K562 (cell line): ENCODE measurements around the gene GPR25. TPM values are rescaled to one million over a fixed set of nuclear protein-coding genes. Genes with fewer than 3 reads are reported as not detected.

Experiments used
- ATAC-seq: fragments of 200-7000 bp; cut with Tn5 transposase; 3 replicates; pipeline ENCODE4 v1.9.1; 2020; ENCODE audit warnings: moderate library complexity
- BruUV-seq: library from RNA; stranded (reverse); fragments of 400-500 nt; replicated peaks from 2 replicates; lab custom pipeline; 2021; lab: Mats Ljungman, UMichigan
- CTCF ChIA-PET: fragments of 300-600 bp; formaldehyde crosslinking; extraction: SDS; loops from one replicate; lab custom pipeline; 2021; ENCODE audit warnings: low intra/inter-chr PET ratio; lab: Yijun Ruan, JAX
- POLR2A ChIA-PET: fragments of 300-600, 350-650 bp; sonication (Branson Sonifier 250); formaldehyde crosslinking; extraction: SDS; loops from one replicate; lab custom pipeline; 2021; ENCODE audit warnings: antibody characterized with exemption, inconsistent platforms; lab: Yijun Ruan, JAX
- DNase-seq, 4 experiments: peaks; one replicate each; pipeline versions ENCODE4 v3.0.0 to v3.0.0-alpha.2; 2011 to 2018; ENCODE audit warnings: low spot score in 3 of 4, mixed read lengths in 3 of 4; ENCODE audit errors: extremely low read depth in 1 of 4
- FAIRE-seq: peaks from 2 replicates; lab custom pipeline; 2011; peaks lifted over from hg19 to GRCh38; lab: Jason Lieb, UNC
- H2AFZ ChIP-seq: 2 replicates; pipeline ENCODE4 v1.6.0; 2011; ENCODE audit warnings: low read depth, low read length, control low read depth, inconsistent platforms
- H3K27ac ChIP-seq: fragments of 200-600 bp; 3 replicates; pipeline ENCODE4 v1.8.0; 2011; ENCODE audit warnings: low read depth, mild to moderate bottlenecking, control low read depth, inconsistent platforms, low read length, moderate library complexity, mixed read lengths; ENCODE audit errors: extremely low read depth
- H3K27me3 ChIP-seq, 2 experiments: fragments of 300-600 bp in 1 of 2; 2 replicates in 1 of 2; 3 replicates in 1 of 2; pipeline versions ENCODE4 v1.6.0 to v1.8.0; 2011; ENCODE audit warnings: inconsistent platforms in 2 of 2, low read length in 2 of 2, mild to moderate bottlenecking in 1 of 2, mixed read lengths in 1 of 2, moderate library complexity in 1 of 2; ENCODE audit not compliant: control insufficient read depth in 2 of 2, insufficient read depth in 2 of 2
- H3K36me3 ChIP-seq: fragments of 300-600 bp; 3 replicates; pipeline ENCODE4 v1.8.0; 2011; ENCODE audit warnings: mild to moderate bottlenecking, low read length, inconsistent platforms; ENCODE audit not compliant: control insufficient read depth, insufficient read depth
- H3K4me1 ChIP-seq, 2 experiments: fragments of 200-600 bp in 1 of 2; replicated peaks in 1 of 2; 2 replicates in 1 of 2; 3 replicates in 1 of 2; pipeline versions ENCODE4 v1.5.1 to v1.8.0; 2011; ENCODE audit warnings: inconsistent platforms in 2 of 2, low read length in 2 of 2, mild to moderate bottlenecking in 1 of 2, mixed read lengths in 1 of 2, moderate library complexity in 1 of 2; ENCODE audit not compliant: control insufficient read depth in 2 of 2, insufficient read depth in 2 of 2
- H3K4me2 ChIP-seq: 2 replicates; pipeline ENCODE4 v1.6.1; 2011; ENCODE audit warnings: low read length, control low read depth, inconsistent platforms, mixed read lengths; ENCODE audit not compliant: insufficient read depth
- H3K4me3 ChIP-seq: fragments of 200-600 bp; sonication (generic), shearing (Covaris generic); 2 replicates; pipeline ENCODE4 v1.5.1; 2016; ENCODE audit warnings: control low read depth, inconsistent platforms
- H3K79me2 ChIP-seq: fragments of 200-600 bp; 3 replicates; pipeline ENCODE4 v1.8.0; 2011; ENCODE audit warnings: low read length, inconsistent platforms; ENCODE audit not compliant: control insufficient read depth, insufficient read depth
- H3K9ac ChIP-seq, 2 experiments: 2 replicates each; pipeline versions ENCODE4 v1.6.0 to v1.6.1; 2011; ENCODE audit warnings: low read depth in 2 of 2, low read length in 2 of 2, control low read depth in 1 of 2, inconsistent platforms in 1 of 2, mild to moderate bottlenecking in 1 of 2, mixed read lengths in 1 of 2; ENCODE audit not compliant: insufficient read depth in 1 of 2
- H3K9me1 ChIP-seq: one replicate; pipeline ENCODE4 v1.6.0; 2011; ENCODE audit warnings: inconsistent platforms, mild to moderate bottlenecking, low read length, moderate library complexity; ENCODE audit not compliant: control insufficient read depth, insufficient read depth
- H3K9me3 ChIP-seq: replicated peaks from 2 replicates; pipeline ENCODE4 v1.5.1; 2011; ENCODE audit warnings: low read depth, low read length, inconsistent platforms; ENCODE audit not compliant: control insufficient read depth, insufficient read depth
- H4K20me1 ChIP-seq: replicated peaks from 2 replicates; pipeline ENCODE4 v1.6.1; 2011; ENCODE audit warnings: low read length, inconsistent platforms, mixed read lengths; ENCODE audit not compliant: control insufficient read depth, insufficient read depth
- BCOR ChIP-seq: fragments of 450-650 bp; IDR thresholded peaks from 2 replicates; pipeline ENCODE4 v1.6.1; 2016
- CEBPG ChIP-seq, 3 experiments: fragments of 200-800 bp in 1 of 3; sonication (Bioruptor generic) in 1 of 3; sonication (generic) in 1 of 3; formaldehyde crosslinking in 1 of 3; IDR thresholded peaks in 2 of 3; conservative IDR thresholded peaks in 1 of 3; 2 replicates each; pipeline versions ENCODE4 v1.6.1 to v1.8.0; 2016 to 2022; ENCODE audit warnings: missing compliant biosample characterization in 2 of 3, missing genetic modification characterization in 2 of 3, mild to moderate bottlenecking in 1 of 3, missing genetic modification reagents in 1 of 3
- ELK3 ChIP-seq: fragments of 450-650 bp; formaldehyde crosslinking; IDR thresholded peaks from 2 replicates; pipeline ENCODE4 v1.4.0; 2020; ENCODE audit warnings: mild to moderate bottlenecking
- GABPB1 ChIP-seq: sonication (generic); formaldehyde crosslinking; IDR thresholded peaks from 2 replicates; pipeline ENCODE4 v1.8.0; 2022; ENCODE audit warnings: mild to moderate bottlenecking, missing genetic modification reagents
- HIVEP1 ChIP-seq: fragments of 250-450 bp; sonication (Bioruptor Pico); IDR thresholded peaks from 2 replicates; pipeline ENCODE4 v1.4.0; 2020; ENCODE audit warnings: mild to moderate bottlenecking
- JUNB ChIP-seq: fragments of 450-650 bp; formaldehyde crosslinking; conservative IDR thresholded peaks from 2 replicates; pipeline ENCODE4 v1.4.0; 2020; ENCODE audit warnings: mild to moderate bottlenecking
- MED1 ChIP-seq: sonication (generic); formaldehyde crosslinking; IDR thresholded peaks from 2 replicates; pipeline ENCODE4 v1.8.1; 2023; ENCODE audit warnings: missing genetic modification reagents, borderline replicate concordance
- MYBL2 ChIP-seq, 2 experiments: fragments of 450-650 bp in 1 of 2; sonication (generic) in 1 of 2; formaldehyde crosslinking in 1 of 2; IDR thresholded peaks; 2 replicates each; pipeline versions ENCODE4 v1.6.1 to v1.8.1; 2017 to 2022; ENCODE audit warnings: borderline replicate concordance in 1 of 2, inconsistent platforms in 1 of 2, low read depth in 1 of 2, mild to moderate bottlenecking in 1 of 2, missing genetic modification reagents in 1 of 2, moderate library complexity in 1 of 2
- PHB2 ChIP-seq: fragments of 450-650 bp; IDR thresholded peaks from 2 replicates; pipeline ENCODE4 v1.6.1; 2017; ENCODE audit warnings: low read depth
- POLR2AphosphoS5 ChIP-seq: IDR thresholded peaks from 2 replicates; pipeline ENCODE4 v1.6.1; 2011; ENCODE audit warnings: mild to moderate bottlenecking, low read depth, low read length, moderate library complexity; ENCODE audit not compliant: control insufficient read depth, insufficient read depth
- PTTG1 ChIP-seq: fragments of 450-650 bp; IDR thresholded peaks from 2 replicates; pipeline ENCODE4 v1.6.1; 2016; ENCODE audit warnings: low read depth, mild to moderate bottlenecking, missing genetic modification characterization, missing compliant biosample characterization
- RBM25 ChIP-seq: fragments of 200-400 bp; formaldehyde crosslinking; IDR thresholded peaks from 2 replicates; pipeline ENCODE4 v1.6.1; 2018; ENCODE audit warnings: low read length, low read depth, moderate library complexity; ENCODE audit not compliant: severe bottlenecking
- RFX1 ChIP-seq: fragments of 450-650 bp; IDR thresholded peaks from 2 replicates; pipeline ENCODE4 v1.6.1; 2016; ENCODE audit warnings: mild to moderate bottlenecking, moderate library complexity
- RFX5 ChIP-seq: IDR thresholded peaks from 2 replicates; pipeline ENCODE4 v1.6.1; 2011; ENCODE audit warnings: low read depth, mild to moderate bottlenecking, improper control_type of control experiment, low read length
- U2AF1 ChIP-seq: fragments of 200-400 bp; formaldehyde crosslinking; optimal IDR thresholded peaks from 2 replicates; pipeline ENCODE3; 2017; ENCODE audit warnings: mild to moderate bottlenecking, low read depth, low read length, moderate library complexity
- USF2 ChIP-seq: sonication (generic); formaldehyde crosslinking; IDR thresholded peaks from 2 replicates; pipeline ENCODE4 v1.5.0; 2020; ENCODE audit warnings: missing genetic modification reagents
- ZNF830 ChIP-seq: fragments of 250-450 bp; sonication (Bioruptor Pico); IDR thresholded peaks from 2 replicates; pipeline ENCODE4 v1.5.0; 2021; ENCODE audit warnings: mild to moderate bottlenecking
- in situ Hi-C: fragments of 300-500 bp; cut with MboI; formaldehyde crosslinking; loops from 4 replicates; pipeline ENCODE4 v1.15.0; 2018; ENCODE audit warnings: inconsistent platforms, mixed read lengths
- intact Hi-C: fragments of 100-400 bp; cut with micrococcal nuclease; formaldehyde crosslinking; loops from 2 replicates; pipeline ENCODE4 v1.14.2; 2022
- polyA plus RNA-seq, 8 experiments: library from polyadenylated mRNA; depleted of rRNA in 4 of 8; stranded (reverse) in 5 of 8; unstranded in 3 of 8; fragments of >200 nt; fragmentation: Nextera tagmentation in 2 of 8; fragmentation: Illumina TruSeq in 1 of 8; extraction: Ambion mirVana in 2 of 8; extraction: Trizol in 1 of 8; gene quantifications; 2 replicates each; pipeline versions ENCODE4 v1.2.1 to v1.2.3, GENCODE V29; 2011 to 2014; ENCODE audit warnings: inconsistent platforms in 1 of 8, missing spikeins in 1 of 8
- total RNA-seq, 7 experiments: library from RNA; depleted of rRNA in 6 of 7; stranded (reverse); fragments of >200 nt in 6 of 7; fragmentation: Illumina TruSeq in 2 of 7; extraction: Trizol in 2 of 7; gene quantifications; 2 replicates each; pipeline versions ENCODE4 v1.2.1 to v1.2.3, GENCODE V29; 2011 to 2021; ENCODE audit warnings: low replicate concordance in 1 of 7
- TF ChIP-seq, protein P1 (sequence below): fragments of 250-450 bp; sonication (Bioruptor Pico); IDR thresholded peaks from 2 replicates; pipeline ENCODE4 v1.4.0; 2020; ENCODE audit warnings: mild to moderate bottlenecking

The GPR25 gene
- total and polyA plus RNA-seq, 9 of the 15 experiments (the other 6 are each of a cell fraction or from before 2014, with no cell fraction given), result not detected

- H3K79me2 ChIP-seq, result no peaks in the 10 kb centered on the region
- no peak overlapping the region for H3K9ac ChIP-seq
- no peaks in the 10 kb centered on the region for H3K9me1 ChIP-seq
- ATAC-seq (no peak), DNase-seq (no peak), FAIRE-seq (no peak)
- no peak overlapping the region for H2AFZ ChIP-seq
- H3K27me3 ChIP-seq, result peaks cover 70 to 84% of the 10 kb centered on the region in 2 experiments
- no peaks in the 10 kb centered on the region for H3K36me3 ChIP-seq
- no peak for TF ChIP-seq RBM25
- TF ChIP-seq MYBL2 (IDR thresholded peaks at IDR 0.05; ENCODE audit: low read depth), result no peak
- TF ChIP-seq MYBL2 (CRISPR knock-in tag; IDR thresholded peaks at IDR 0.05; ENCODE audit: borderline replicate concordance), result no peak
- no peak for TF ChIP-seq PHB2
- no peak for TF ChIP-seq RFX5
- TF ChIP-seq PTTG1 (tag), result no peak
- TF ChIP-seq RFX1, result no peak
- TF ChIP-seq GABPB1, result no peak
- no peak for TF ChIP-seq JUNB (CRISPR knock-in tag)
- TF ChIP-seq ZNF830 (CRISPR knock-in tag), result no peak
- TF ChIP-seq, protein P1, sequence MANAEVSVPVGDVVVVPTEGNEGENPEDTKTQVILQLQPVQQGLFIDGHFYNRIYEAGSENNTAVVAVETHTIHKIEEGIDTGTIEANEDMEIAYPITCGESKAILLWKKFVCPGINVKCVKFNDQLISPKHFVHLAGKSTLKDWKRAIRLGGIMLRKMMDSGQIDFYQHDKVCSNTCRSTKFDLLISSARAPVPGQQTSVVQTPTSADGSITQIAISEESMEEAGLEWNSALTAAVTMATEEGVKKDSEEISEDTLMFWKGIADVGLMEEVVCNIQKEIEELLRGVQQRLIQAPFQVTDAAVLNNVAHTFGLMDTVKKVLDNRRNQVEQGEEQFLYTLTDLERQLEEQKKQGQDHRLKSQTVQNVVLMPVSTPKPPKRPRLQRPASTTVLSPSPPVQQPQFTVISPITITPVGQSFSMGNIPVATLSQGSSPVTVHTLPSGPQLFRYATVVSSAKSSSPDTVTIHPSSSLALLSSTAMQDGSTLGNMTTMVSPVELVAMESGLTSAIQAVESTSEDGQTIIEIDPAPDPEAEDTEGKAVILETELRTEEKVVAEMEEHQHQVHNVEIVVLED (CRISPR knock-in tag), result no peak
- no peak for TF ChIP-seq MED1 (CRISPR knock-in tag)
- no peak for TF ChIP-seq CEBPG (CRISPR knock-in tag; IDR thresholded peaks at IDR 0.05)
- no peak for TF ChIP-seq CEBPG (tag; conservative IDR thresholded peaks at IDR 0.05 in 1 of 2, IDR thresholded peaks at IDR 0.05 in 1 of 2)
- TF ChIP-seq USF2 (CRISPR knock-in tag), result no peak
- no peak for TF ChIP-seq BCOR
- TF ChIP-seq HIVEP1 (CRISPR knock-in tag), result no peak
- TF ChIP-seq POLR2AphosphoS5, result no peak
- TF ChIP-seq U2AF1, result no peak
- TF ChIP-seq ELK3 (CRISPR knock-in tag), result no peak
- peaks cover 0 to 19% of the 10 kb centered on the region in 2 experiments; a peak in 1 of 5 replicates for H3K4me1 ChIP-seq
- in situ Hi-C loops (no loop called here), intact Hi-C loops (no loop called here)
- H4K20me1 ChIP-seq, result peaks cover 26% of the 10 kb centered on the region
- no TSS peak for BruUV-seq
- POLR2A ChIA-PET, result no interaction called here
- no peak overlapping the region for H3K4me2 ChIP-seq
- CTCF ChIA-PET, result no interaction called here
- no peaks in the 10 kb centered on the region for H3K9me3 ChIP-seq
- no peak overlapping the region for H3K27ac ChIP-seq
- H3K4me3 ChIP-seq, result no peak overlapping the region
Observed at GRCh38 chr1:200892958-200893357, 20.2 kb downstream of the GPR25 start.
